Measurements from ENCODE around the gene RGS6.

The RGS6 gene

GRCh38 chr14:72547999-72548398 is 615.8 kb downstream of the RGS6 start:
- no peak for DNase-seq (ENCODE audit: low read depth in 2 of 2, low spot score in 1 of 2)

DNA sequence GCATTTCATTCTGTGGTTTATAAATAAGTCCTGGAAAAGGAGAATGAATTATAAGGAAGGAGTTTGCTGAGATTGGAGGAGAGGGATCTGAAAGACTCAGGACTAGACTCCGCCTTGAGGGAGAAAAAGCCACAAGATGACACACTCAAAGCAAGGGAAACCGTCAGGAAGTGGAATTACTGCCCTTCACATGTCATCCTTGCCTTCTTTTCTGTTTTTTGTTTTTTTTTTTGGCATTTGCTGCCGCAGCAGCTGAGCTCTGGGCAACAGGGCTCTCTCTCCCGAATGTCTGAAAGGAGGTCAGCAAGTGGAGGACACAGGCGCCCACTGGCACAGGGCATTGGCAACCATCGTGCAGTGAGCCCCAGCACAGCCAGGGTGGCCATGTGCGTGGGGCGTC is 616.8 kb downstream of the RGS6 start:
- no peak for DNase-seq (ENCODE audit: low read depth in 2 of 2, low spot score in 1 of 2)

DNA sequence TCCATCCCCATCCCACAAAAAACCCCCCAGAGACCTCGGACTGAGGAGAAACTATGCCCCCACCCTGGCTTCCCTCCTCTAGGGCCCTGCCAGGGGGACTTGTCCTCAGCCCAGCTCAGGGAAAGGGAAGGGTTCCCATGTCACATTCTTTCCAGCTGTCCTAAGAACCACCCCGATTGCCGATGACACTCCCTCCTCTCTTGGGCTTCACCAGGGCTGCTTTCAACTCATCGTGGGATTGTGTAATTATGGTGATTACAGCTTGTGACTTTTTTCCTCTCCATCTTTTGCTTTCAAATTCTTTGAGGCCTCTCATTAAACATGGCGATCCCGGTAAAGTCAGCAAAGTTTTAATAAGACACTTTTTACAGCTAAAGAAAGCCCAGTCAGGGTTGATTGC is 617.6 kb downstream of the RGS6 start:
- DNase-seq (ENCODE audit: low read depth in 2 of 2, low spot score in 1 of 2): no peak

GRCh38 chr14:72550513-72550912 is 618.3 kb downstream of the RGS6 start:
- no peak for DNase-seq (ENCODE audit: low read depth in 2 of 2, low spot score in 1 of 2)

DNA sequence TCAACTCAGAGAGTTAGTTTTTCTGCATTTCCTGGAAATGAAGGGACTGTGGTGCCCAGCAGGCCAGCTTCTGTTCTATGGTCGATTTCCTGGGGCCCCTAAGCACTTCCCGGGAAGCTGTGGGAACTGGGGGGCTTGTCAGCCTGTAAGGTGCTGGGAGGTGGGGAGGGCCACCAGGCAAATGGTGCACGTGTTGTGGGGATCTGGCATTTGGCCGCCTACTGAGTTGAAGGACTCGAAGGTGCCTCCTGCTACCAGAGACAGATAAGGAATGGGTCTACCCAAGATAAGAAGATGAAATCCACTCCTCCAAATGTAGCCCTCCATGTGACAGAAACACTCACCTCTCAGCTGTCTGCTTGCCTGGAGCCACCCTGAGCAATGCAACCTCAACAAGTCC is 620.0 kb downstream of the RGS6 start:
- DNase-seq (ENCODE audit: low read depth in 2 of 2, low spot score in 1 of 2): no peak

DNA sequence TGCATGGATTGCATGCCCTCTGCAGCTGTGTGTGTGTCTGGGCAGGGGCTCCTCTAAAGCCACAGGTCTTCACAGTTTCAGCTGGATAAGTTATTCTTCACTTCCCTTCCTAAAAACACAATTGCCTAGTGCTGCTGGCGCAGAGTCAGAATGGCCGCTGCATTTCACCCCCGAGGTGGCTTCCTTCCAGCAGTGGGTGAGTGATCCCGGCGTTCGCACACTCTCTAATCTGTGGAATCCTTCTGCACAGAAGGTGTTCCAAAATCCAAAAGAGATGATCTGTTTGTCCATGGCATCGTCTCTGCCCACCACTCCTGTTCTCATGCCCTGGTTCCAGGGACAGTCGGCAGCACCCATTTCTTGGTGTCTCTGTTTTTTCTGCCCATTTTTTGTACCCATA is 620.9 kb downstream of the RGS6 start:
- no peak for DNase-seq (ENCODE audit: low read depth in 2 of 2, low spot score in 1 of 2)

DNA sequence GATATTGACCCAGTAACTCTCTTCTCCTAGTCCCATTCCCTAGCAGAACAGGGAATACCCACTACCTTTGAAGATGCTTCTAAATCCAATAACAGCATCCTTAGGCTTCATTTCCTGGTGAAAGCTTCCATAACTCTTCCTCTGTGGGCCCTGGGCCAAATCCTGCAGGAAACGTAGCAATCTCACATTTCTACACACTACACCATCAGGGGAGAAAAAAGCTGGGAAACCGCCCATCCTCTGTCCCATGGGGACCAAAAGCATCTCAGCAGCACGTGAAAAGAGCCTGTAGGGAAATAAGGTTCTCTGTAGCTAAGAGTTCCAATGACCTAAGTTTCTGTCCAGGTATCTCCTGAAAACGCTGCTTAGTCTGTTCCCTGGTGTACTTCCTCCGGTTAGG is 621.4 kb downstream of the RGS6 start:
- DNase-seq (ENCODE audit: low read depth in 2 of 2, low spot score in 1 of 2): no peak

- no peak for DNase-seq (ENCODE audit: low read depth in 2 of 2, low spot score in 1 of 2)
Measured at GRCh38 chr14:72554401-72554800, 622.2 kb downstream of the RGS6 start.

- no peak for DNase-seq (ENCODE audit: low read depth in 2 of 2, low spot score in 1 of 2)
Measured at GRCh38 chr14:72554994-72555608, 622.9 kb downstream of the RGS6 start.

DNA sequence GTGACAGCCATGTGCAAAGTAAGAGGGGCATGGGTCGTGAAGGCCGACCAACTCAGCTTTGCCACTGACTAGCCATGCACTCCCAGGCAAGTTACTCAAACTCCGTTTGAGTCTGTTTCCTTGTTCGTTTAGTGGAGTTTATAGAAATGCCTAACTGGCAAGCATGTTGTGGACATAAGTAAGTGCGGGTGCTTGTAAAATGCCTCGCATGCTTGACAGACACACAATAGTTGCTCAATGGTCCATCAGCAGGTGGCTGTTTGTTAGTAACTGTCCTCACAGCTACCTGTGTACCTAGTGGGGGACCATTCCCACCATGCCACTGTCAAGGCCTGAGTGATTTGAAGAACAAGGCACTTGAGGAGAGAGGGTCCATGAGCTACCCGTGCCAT is 623.4 kb downstream of the RGS6 start:
- no peak for DNase-seq (ENCODE audit: low read depth in 2 of 2, low spot score in 1 of 2)

DNA sequence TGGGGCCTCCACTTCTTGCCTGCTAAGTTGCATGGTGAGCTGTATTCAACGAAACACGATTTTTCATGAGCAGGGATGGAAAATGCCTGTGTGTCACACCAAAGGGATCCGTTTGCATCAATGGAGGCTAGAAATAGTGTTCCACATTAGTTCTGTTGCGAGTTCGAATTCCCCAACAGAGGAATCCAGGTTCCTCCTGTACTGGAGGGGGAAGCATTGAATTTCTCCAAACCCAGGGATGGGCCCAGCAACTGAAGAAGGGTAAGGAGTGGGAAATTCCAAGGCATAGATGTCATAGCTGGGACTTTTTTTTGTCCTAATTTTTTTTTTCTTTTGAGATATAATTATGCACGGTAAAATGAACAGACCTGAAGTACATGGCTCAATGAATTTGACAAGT is 625.4 kb downstream of the RGS6 start:
- DNase-seq (ENCODE audit: low read depth in 2 of 2, low spot score in 1 of 2): no peak

DNA sequence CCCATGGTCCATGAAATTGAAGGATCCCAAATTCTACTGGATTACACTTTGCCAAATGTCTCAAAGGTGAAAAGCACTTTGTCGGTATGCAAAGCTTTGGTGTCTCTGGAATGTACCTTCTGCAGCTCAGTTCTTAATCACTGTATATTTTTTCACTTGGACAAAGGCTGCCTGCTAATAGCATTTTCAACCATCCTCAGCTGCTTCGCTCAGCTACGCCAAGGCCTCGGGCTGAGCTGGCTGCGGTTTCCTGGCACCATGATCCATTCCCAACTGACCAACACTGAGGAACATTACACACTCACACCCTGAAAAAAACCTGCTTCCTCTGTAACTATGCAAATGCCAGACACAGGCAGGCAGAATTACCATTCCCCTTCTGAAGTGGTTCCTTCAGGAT is 626.5 kb downstream of the RGS6 start:
- no peak for DNase-seq (ENCODE audit: low read depth in 2 of 2, low spot score in 1 of 2)

DNA sequence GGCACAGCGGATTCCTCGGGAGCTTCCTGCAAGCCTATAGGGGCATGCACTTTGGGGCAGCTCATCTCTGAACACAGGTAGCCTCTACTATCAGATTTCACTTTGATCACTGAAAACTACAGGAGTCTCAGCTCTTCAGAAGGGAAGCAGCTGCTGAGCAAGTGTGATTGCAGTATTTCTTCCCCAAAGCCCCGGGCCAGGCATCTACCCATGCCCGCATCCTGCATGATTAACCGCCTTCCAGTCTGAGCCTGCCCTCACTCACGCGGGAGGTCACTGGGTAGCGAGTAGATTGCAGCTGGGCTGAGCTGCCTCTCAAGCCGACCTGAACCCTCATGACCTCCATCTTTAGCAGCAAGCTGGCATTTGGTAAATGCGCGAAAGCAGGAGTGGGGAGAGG is 627.0 kb downstream of the RGS6 start:
- no peak for DNase-seq (ENCODE audit: low read depth in 2 of 2, low spot score in 1 of 2)

- DNase-seq (ENCODE audit: low read depth in 2 of 2, low spot score in 1 of 2): no peak
Measured at GRCh38 chr14:72559669-72560255, 627.5 kb downstream of the RGS6 start.

DNA sequence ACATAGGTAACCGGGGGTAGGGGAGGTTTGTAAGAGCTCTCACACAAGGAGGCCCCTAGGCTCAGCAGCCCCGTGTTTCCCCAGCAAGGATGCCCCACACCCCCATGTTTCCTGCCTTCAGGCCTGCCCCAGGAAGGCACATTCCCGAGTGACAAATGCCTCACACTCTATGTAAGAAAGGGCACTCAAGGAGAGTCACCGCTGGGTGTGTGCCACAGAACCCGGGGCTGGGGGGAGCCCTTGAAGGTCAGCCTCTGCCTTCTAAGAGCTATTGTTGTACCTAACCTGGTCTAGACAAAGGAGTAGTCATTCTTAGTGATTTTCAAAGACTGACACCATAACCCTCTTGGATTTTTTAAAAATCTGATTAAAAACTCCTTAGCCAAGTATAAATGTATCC is 628.1 kb downstream of the RGS6 start:
- no peak for DNase-seq (ENCODE audit: low read depth in 2 of 2, low spot score in 1 of 2)

DNA sequence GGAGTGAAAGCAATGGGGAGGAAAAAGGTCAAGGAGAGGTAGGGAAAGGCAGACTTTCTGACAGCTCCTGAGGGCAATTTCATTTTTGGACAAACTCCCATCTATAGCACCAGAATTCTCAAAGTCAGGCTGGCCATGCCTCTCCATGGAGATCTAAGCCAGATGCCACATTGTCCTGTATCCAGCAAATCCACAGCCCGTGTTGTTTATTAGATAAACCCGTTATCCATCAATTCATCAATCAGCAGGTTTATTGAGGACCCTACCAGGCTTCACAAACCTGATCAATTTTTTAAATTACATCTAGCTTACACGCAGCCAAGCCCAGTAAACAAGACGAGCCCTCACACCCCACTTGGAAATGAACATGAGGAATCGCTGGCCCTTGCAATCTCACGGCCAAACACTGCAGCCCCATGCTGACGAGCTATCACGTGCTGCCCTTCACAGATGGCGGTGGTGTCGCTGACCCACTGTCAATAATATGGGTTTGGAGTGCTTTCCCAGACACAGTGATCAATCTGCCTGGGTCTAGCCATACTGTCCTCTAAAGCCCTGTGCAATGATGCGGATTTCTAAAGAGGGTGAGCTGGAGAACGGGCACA is 628.8 kb downstream of the RGS6 start:
- no peak for DNase-seq (ENCODE audit: low read depth in 2 of 2, low spot score in 1 of 2)

DNA sequence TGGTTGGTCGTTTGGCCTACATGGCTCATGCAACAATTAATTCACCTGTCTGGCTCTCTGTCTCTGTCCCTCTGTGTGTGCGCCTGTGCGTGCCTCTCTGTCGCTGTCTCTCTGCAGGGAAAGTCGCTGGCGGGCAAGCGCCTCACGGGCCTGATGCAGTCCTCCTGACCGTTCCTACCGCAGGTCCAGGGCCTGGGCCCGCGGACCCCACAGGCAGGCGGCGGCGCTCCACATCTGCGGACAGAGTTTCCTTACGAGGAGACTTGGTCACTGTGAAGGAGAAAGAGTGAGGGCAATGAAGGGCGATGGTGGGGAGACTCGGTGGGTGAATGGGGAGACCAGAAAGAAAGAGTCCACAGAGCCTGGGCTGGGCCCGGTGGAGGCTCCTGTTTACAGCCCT is 630.1 kb downstream of the RGS6 start:
- DNase-seq (ENCODE audit: low read depth in 2 of 2, low spot score in 1 of 2): no peak

GRCh38 chr14:72563676-72564075 is 631.4 kb downstream of the RGS6 start:
- no peak for DNase-seq (ENCODE audit: low read depth in 2 of 2, low spot score in 1 of 2)

DNA sequence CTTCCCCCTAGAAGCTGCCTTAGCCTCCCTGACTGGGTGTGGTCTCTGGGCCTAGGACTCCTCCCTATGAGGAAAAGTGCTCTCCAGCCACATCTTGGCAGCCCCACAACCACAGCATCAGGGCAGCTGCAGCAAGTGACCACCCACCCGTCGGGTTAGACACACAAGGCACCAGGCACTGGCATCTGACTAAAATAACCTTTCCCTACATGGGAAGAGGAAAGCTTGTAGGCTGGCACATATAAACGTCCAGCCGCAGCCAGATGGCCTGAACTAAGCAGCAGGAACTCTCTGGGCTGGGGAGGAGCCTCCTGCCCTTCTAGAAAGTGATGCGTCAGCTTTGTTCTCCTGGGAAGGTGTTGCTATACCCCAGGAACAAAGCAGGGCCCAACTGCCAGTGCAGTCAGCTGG is 632.9 kb downstream of the RGS6 start:
- no peak for DNase-seq (ENCODE audit: low read depth in 2 of 2, low spot score in 1 of 2)

- no peak for DNase-seq (ENCODE audit: low read depth in 2 of 2, low spot score in 1 of 2)
Measured at GRCh38 chr14:72565917-72566316, 633.7 kb downstream of the RGS6 start.

- DNase-seq (ENCODE audit: low read depth in 2 of 2, low spot score in 1 of 2): no peak
Measured at GRCh38 chr14:72567226-72567625, 635.0 kb downstream of the RGS6 start.

DNA sequence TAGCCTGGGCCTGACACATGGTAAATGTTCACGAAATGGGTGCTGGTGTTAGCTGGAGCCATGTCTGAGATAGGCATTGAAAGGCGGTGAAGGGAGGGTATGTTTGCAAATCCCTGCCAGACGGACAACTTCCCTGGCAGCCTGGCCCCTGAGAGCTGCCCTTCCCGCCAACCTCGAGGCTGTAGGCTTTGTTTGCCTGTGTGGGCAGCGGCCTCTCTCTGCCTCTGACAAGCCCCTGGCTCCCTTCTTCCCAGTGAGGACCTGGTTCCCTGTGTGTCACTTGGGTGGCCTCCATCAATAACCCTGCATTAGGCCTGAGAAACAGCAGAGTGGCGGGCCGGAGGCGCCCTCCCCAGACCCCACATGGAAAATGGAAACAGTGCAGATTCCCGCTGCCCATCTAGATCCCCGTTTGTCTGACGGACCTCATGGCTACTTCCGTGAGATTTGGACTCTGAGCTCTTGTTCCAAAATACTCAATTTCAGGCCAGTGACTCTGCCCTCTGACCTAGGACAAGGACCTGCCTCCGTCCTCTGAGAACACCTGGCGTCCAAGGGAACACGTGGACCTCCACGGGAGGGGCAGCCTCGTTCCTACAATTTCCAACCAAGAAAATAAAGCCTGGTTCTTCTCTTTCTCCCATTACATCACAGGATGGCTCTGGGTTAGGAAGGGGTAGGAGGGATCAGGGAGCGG is 636.2 kb downstream of the RGS6 start:
- no peak for DNase-seq (ENCODE audit: low read depth in 2 of 2, low spot score in 1 of 2)
